ENCODE data around the gene FNTB. TPM values are rescaled to one million over a fixed set of nuclear protein-coding genes. Genes with fewer than 3 reads are reported as not detected.
A peak's percentile ranks its signal among the peaks of the same experiment; 100 is the strongest.

The FNTB gene
- total RNA-seq, 1 donor from 2014 or later: 13.3 TPM

DNA sequence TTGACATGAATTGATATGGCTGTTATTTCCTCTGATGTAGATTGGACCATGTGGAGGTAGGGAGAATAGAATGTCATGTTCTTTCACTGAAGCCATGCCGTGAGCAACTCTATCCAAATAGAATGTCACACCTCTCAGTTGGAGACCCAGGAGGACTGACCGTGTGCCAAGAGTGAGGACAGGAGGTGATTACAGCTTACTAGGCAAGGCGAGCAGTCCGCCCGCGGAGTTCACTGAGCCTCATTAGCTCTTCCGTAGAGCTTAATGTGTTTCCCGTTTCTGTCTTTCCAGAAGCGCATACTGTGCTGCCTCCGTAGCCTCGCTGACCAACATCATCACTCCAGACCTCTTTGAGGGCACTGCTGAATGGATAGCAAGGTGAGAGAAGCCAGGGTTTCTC lies 45.6 kb downstream of the FNTB start:
- Histone ChIP-seq H3K4me3 (no peak overlapping the region), H3K36me3 (peaks cover 3 to 16% of the 10 kb centered on the region in 2 donors), H3K9me3 (no peaks in the 10 kb centered on the region), H3K4me1 (peaks cover 14% of the 10 kb centered on the region), H3K27ac (no peak overlapping the region), H3K27me3 (no peaks in the 10 kb centered on the region)
- intact Hi-C loops (cut with DNase I): no loop called here
- DNase-seq (ENCODE audit: extremely low spot score in 2 of 2): no peak
- no peak for TF ChIP-seq CTCF (IDR thresholded peaks at IDR 0.05)
- no peak for TF ChIP-seq POLR2AphosphoS5 (IDR thresholded peaks at IDR 0.05; ENCODE audit: insufficient read depth in 1 of 2, low read depth in 1 of 2)
- TF ChIP-seq POLR2A (IDR thresholded peaks at IDR 0.05): no peak

GRCh38 chr14:65033181-65033580 lies 46.5 kb downstream of the FNTB start:
- Histone ChIP-seq H3K27ac (no peak overlapping the region), H3K9me3 (no peaks in the 10 kb centered on the region), H3K36me3 (peaks cover 3 to 16% of the 10 kb centered on the region in 2 donors), H3K4me3 (no peak overlapping the region), H3K27me3 (no peaks in the 10 kb centered on the region), H3K4me1 (peaks cover 14% of the 10 kb centered on the region)
- intact Hi-C loops (cut with DNase I): no loop called here
- no peak for DNase-seq (ENCODE audit: extremely low spot score in 2 of 2)
- TF ChIP-seq POLR2AphosphoS5 (IDR thresholded peaks at IDR 0.05; ENCODE audit: insufficient read depth in 1 of 2, low read depth in 1 of 2): no peak
- no peak for TF ChIP-seq POLR2A (IDR thresholded peaks at IDR 0.05)
- no peak for TF ChIP-seq CTCF (IDR thresholded peaks at IDR 0.05)

DNA sequence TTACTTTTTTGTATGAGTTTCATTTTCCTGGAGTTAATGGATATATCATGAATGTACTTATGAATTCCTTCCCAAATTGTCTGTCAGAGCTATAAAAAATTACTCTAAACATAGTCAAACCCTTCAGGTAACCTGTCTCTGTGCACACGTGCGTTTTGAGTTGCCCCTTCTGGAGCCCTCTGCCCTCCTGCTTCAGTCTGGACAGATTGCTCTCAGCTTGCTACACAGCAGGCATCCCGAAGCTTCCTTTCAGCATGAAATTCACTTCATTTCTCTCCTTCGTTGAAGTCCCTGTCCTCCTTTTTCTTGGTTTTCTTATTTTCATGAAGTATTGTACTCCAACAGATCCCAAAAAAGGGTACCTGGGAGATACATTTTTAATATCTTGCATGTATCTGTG lies 47.3 kb downstream of the FNTB start:
- H3K9me3 ChIP-seq: no peaks in the 10 kb centered on the region
- H3K4me3 ChIP-seq: no peak overlapping the region
- H3K36me3 ChIP-seq: peaks cover 3 to 16% of the 10 kb centered on the region in 2 donors
- TF ChIP-seq POLR2AphosphoS5 (IDR thresholded peaks at IDR 0.05; ENCODE audit: insufficient read depth in 1 of 2, low read depth in 1 of 2) (no peak), POLR2A (IDR thresholded peaks at IDR 0.05) (no peak), CTCF (IDR thresholded peaks at IDR 0.05) (no peak)
- H3K27me3 ChIP-seq: no peaks in the 10 kb centered on the region
- DNase-seq (ENCODE audit: extremely low spot score in 2 of 2): no peak
- no peak overlapping the region for H3K27ac ChIP-seq
- peaks cover 14% of the 10 kb centered on the region for H3K4me1 ChIP-seq
- intact Hi-C loops (cut with DNase I): no loop called here

- TF ChIP-seq POLR2AphosphoS5 (IDR thresholded peaks at IDR 0.05; ENCODE audit: insufficient read depth in 1 of 2, low read depth in 1 of 2) (peak in 1 of 2 donors; percentile 22), CTCF (IDR thresholded peaks at IDR 0.05) (no peak), POLR2A (IDR thresholded peaks at IDR 0.05) (no peak)
- Histone ChIP-seq H3K27me3 (no peaks in the 10 kb centered on the region), H3K4me3 (no peak overlapping the region), H3K27ac (peak overlapping the region; percentile 54), H3K4me1 (peaks cover 14% of the 10 kb centered on the region), H3K36me3 (peaks cover 3 to 12% of the 10 kb centered on the region in 2 donors), H3K9me3 (no peaks in the 10 kb centered on the region)
- intact Hi-C loops (cut with DNase I): no loop called here
- DNase-seq (ENCODE audit: extremely low spot score in 2 of 2): no peak
Measured at GRCh38 chr14:65035049-65035448, 48.4 kb downstream of the FNTB start.

DNA sequence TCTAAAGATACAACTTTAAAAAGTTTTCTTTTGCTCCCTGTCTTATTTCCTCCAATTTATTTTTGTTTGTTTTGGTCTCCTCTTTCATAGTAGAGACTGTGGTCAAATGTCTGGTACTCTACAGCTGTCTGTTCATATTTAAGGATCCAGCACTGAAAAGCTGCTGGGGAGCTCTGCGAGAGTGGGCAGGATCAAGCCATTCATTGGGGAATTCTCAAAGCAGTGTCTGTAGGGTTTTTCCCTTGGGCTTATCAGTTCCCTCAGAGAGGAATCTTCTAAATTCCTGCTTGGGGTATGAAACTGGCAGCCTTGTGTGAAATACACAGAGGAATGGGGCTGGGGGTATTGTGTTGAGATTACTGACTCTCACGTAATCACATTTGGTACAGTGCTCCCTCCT lies 52.3 kb downstream of the FNTB start:
- Histone ChIP-seq H3K9me3 (no peaks in the 10 kb centered on the region), H3K4me1 (peaks cover 14% of the 10 kb centered on the region), H3K27ac (no peak overlapping the region), H3K4me3 (no peak overlapping the region), H3K27me3 (no peaks in the 10 kb centered on the region), H3K36me3 (peaks cover 0 to 21% of the 10 kb centered on the region in 2 donors)
- no peak for TF ChIP-seq POLR2AphosphoS5 (IDR thresholded peaks at IDR 0.05; ENCODE audit: insufficient read depth in 1 of 2, low read depth in 1 of 2)
- no peak for DNase-seq (ENCODE audit: extremely low spot score in 2 of 2)
- intact Hi-C loops (cut with DNase I): no loop called here
